H1 (cell line): ENCODE results near the gene GPR141. TPM values are rescaled to one million over a fixed set of nuclear protein-coding genes. Genes with fewer than 3 reads are reported as not detected.

ENCODE experiments used
- CTCF ChIA-PET: fragments of 300-600 bp; sonication (Branson Sonifier 250); formaldehyde crosslinking; loops from one replicate; lab custom pipeline; 2021; ENCODE audit not compliant: partially characterized antibody; lab: Charles Lee
- POLR2A ChIA-PET: fragments of 300-600 bp; sonication (Branson Sonifier 250); formaldehyde crosslinking; loops from one replicate; lab custom pipeline; 2021; ENCODE audit warnings: inconsistent platforms; ENCODE audit not compliant: partially characterized antibody; lab: Charles Lee
- DNase-seq, 2 experiments: peaks; one replicate each; pipeline versions ENCODE4 v3.0.0 to v3.0.0-alpha.2; 2010 to 2022; ENCODE audit warnings: low spot score in 2 of 2, low read depth in 1 of 2, mixed read lengths in 1 of 2
- FAIRE-seq: peaks from 2 replicates; lab custom pipeline; 2011; peaks lifted over from hg19 to GRCh38; lab: Jason Lieb, UNC
- H2AFZ ChIP-seq: 2 replicates; pipeline ENCODE4 v1.8.1; 2012; ENCODE audit warnings: low read length, inconsistent platforms
- H2AK5ac ChIP-seq: 2 replicates; pipeline ENCODE4 v1.6.1; 2013; ENCODE audit warnings: low read depth, low read length
- H2BK120ac ChIP-seq: replicated peaks from 2 replicates; pipeline ENCODE3; 2013; ENCODE audit warnings: low read depth, low read length, inconsistent platforms
- H2BK12ac ChIP-seq: 2 replicates; pipeline ENCODE4 v1.6.1; 2013; ENCODE audit warnings: low read depth, low read length
- H2BK15ac ChIP-seq: 2 replicates; pipeline ENCODE4 v1.6.1; 2013; ENCODE audit warnings: low read length
- H2BK20ac ChIP-seq: 2 replicates; pipeline ENCODE4 v1.6.1; 2013; ENCODE audit warnings: low read length
- H2BK5ac ChIP-seq: 2 replicates; pipeline ENCODE4 v1.6.1; 2013; ENCODE audit warnings: low read depth, low read length
- H3K14ac ChIP-seq: 2 replicates; pipeline ENCODE4 v1.6.1; 2013; ENCODE audit warnings: inconsistent platforms; ENCODE audit not compliant: insufficient read length
- H3K18ac ChIP-seq: 2 replicates; pipeline ENCODE4 v1.6.1; 2013; ENCODE audit warnings: low read length; ENCODE audit errors: extremely low read depth
- H3K23ac ChIP-seq: 2 replicates; pipeline ENCODE4 v1.6.1; 2013; ENCODE audit warnings: inconsistent platforms; ENCODE audit not compliant: insufficient read length
- H3K23me2 ChIP-seq: 2 replicates; pipeline ENCODE4 v1.6.1; 2013; ENCODE audit warnings: low read depth, low read length
- H3K27ac ChIP-seq: 2 replicates; pipeline ENCODE4 v1.6.1; 2011; ENCODE audit warnings: low read depth, low read length, inconsistent platforms
- H3K27me3 ChIP-seq, 4 experiments: replicated peaks in 1 of 4; 1 replicate in 1 of 4; 2 replicates in 3 of 4; pipeline versions ENCODE4 v1.6.1 to v1.8.1; 2011 to 2013; ENCODE audit warnings: low read length in 3 of 4, mild to moderate bottlenecking in 3 of 4, inconsistent platforms in 2 of 4, mixed read lengths in 2 of 4, moderate library complexity in 1 of 4; ENCODE audit not compliant: control insufficient read depth in 3 of 4, insufficient read depth in 3 of 4; ENCODE audit errors: extremely low read depth in 1 of 4
- H3K36me3 ChIP-seq, 4 experiments: 2 replicates each; pipeline versions ENCODE4 v1.6.1 to v1.8.1; 2011 to 2013; ENCODE audit warnings: mild to moderate bottlenecking in 4 of 4, low read length in 3 of 4, moderate library complexity in 2 of 4, control low read depth in 1 of 4, inconsistent platforms in 1 of 4; ENCODE audit not compliant: insufficient read depth in 4 of 4, control insufficient read depth in 2 of 4
- H3K4ac ChIP-seq: replicated peaks from 2 replicates; pipeline ENCODE3; 2013; ENCODE audit warnings: low read length, low read depth, mixed read lengths, inconsistent platforms; ENCODE audit not compliant: insufficient read length
- H3K4me1 ChIP-seq, 4 experiments: replicated peaks in 1 of 4; 1 replicate in 1 of 4; 2 replicates in 3 of 4; pipeline versions ENCODE4 v1.6.1 to v1.8.1; 2011 to 2013; ENCODE audit warnings: low read length in 3 of 4, inconsistent platforms in 2 of 4, mixed read lengths in 1 of 4; ENCODE audit not compliant: insufficient read depth in 4 of 4, control insufficient read depth in 3 of 4
- H3K4me2 ChIP-seq, 2 experiments: 2 replicates each; pipeline versions ENCODE4 v1.6.1 to v1.8.1; 2011 to 2013; ENCODE audit warnings: low read depth in 2 of 2, low read length in 2 of 2, control low read depth in 1 of 2, inconsistent platforms in 1 of 2, mild to moderate bottlenecking in 1 of 2; ENCODE audit not compliant: insufficient read depth in 1 of 2
- H3K4me3 ChIP-seq, 4 experiments: fragments of 200-600, 300-600 bp in 1 of 4; sonication (generic), shearing (Covaris generic), sonication (Bioruptor Twin) in 1 of 4; 2 replicates each; pipeline versions ENCODE4 v1.5.1 to v1.8.1; 2011 to 2016; ENCODE audit warnings: low read length in 4 of 4, low read depth in 3 of 4, control low read depth in 2 of 4, inconsistent platforms in 2 of 4, mild to moderate bottlenecking in 2 of 4, mixed read lengths in 1 of 4, moderate library complexity in 1 of 4; ENCODE audit not compliant: insufficient read depth in 2 of 4; ENCODE audit errors: extremely low read depth in 1 of 4
- H3K56ac ChIP-seq: replicated peaks from 2 replicates; pipeline ENCODE3; 2013; ENCODE audit warnings: low read depth, mild to moderate bottlenecking, mixed read lengths, low read length, inconsistent platforms; ENCODE audit not compliant: insufficient read length
- H3K79me1 ChIP-seq: 2 replicates; pipeline ENCODE4 v1.6.1; 2013; ENCODE audit warnings: low read depth, low read length, control low read depth
- H3K79me2 ChIP-seq, 2 experiments: 2 replicates each; pipeline versions ENCODE4 v1.6.1 to v1.8.1; 2012 to 2013; ENCODE audit warnings: low read length in 2 of 2, mild to moderate bottlenecking in 2 of 2, inconsistent platforms in 1 of 2; ENCODE audit not compliant: insufficient read depth in 2 of 2, control insufficient read depth in 1 of 2
- H3K9ac ChIP-seq, 4 experiments: replicated peaks in 1 of 4; 1 replicate in 1 of 4; 2 replicates in 3 of 4; pipeline versions ENCODE4 v1.6.1 to v1.8.1; 2011 to 2013; ENCODE audit warnings: low read depth in 3 of 4, low read length in 3 of 4, control low read depth in 2 of 4, mild to moderate bottlenecking in 2 of 4, moderate library complexity in 2 of 4, inconsistent platforms in 1 of 4; ENCODE audit errors: extremely low read depth in 1 of 4
- H3K9me3 ChIP-seq, 2 experiments: 2 replicates each; pipeline versions ENCODE4 v1.6.1 to v1.8.1; 2012 to 2013; ENCODE audit warnings: mild to moderate bottlenecking in 2 of 2, moderate library complexity in 2 of 2, control low read depth in 1 of 2, inconsistent platforms in 1 of 2, low read depth in 1 of 2, low read length in 1 of 2, mixed read lengths in 1 of 2; ENCODE audit not compliant: insufficient read depth in 2 of 2
- H4K20me1 ChIP-seq, 2 experiments: replicated peaks in 1 of 2; 2 replicates each; pipeline versions ENCODE3 to v1.8.1; 2011 to 2013; ENCODE audit warnings: inconsistent platforms in 2 of 2, low read length in 2 of 2, mild to moderate bottlenecking in 1 of 2; ENCODE audit not compliant: insufficient read depth in 2 of 2, control insufficient read depth in 1 of 2
- H4K5ac ChIP-seq: 2 replicates; pipeline ENCODE4 v1.6.1; 2013; ENCODE audit warnings: low read length, low read depth, mixed read lengths, inconsistent platforms; ENCODE audit not compliant: insufficient read length
- H4K8ac ChIP-seq: 2 replicates; pipeline ENCODE4 v1.8.0; 2013; ENCODE audit warnings: mild to moderate bottlenecking, moderate library complexity, low read length, inconsistent platforms; ENCODE audit not compliant: insufficient read depth; ENCODE audit errors: extremely low read depth
- H4K91ac ChIP-seq: replicated peaks from 2 replicates; pipeline ENCODE3; 2013; ENCODE audit warnings: low read length, mixed read lengths, inconsistent platforms; ENCODE audit not compliant: insufficient read length
- ASH2L ChIP-seq: fragments of 200-600, 300-600 bp; sonication (generic); IDR thresholded peaks from one replicate; pipeline ENCODE4 v1.7.1; 2017; ENCODE audit warnings: low read length
- BACH1 ChIP-seq: IDR thresholded peaks from 2 replicates; pipeline ENCODE4 v1.6.1; 2012; ENCODE audit warnings: low read length, improper control_type of control experiment
- BCL11A ChIP-seq, 2 experiments: IDR thresholded peaks; one replicate each; pipeline ENCODE4 v1.6.1; 2011; ENCODE audit warnings: low read depth in 2 of 2, low read length in 2 of 2, mild to moderate bottlenecking in 2 of 2
- HDAC6 ChIP-seq: IDR thresholded peaks from one replicate; pipeline ENCODE4 v1.7.1; 2012; ENCODE audit warnings: low read depth, mild to moderate bottlenecking, inconsistent platforms, low read length, moderate library complexity
- KDM1A ChIP-seq: fragments of 200-600, 300-600 bp; sonication (generic); IDR thresholded peaks from 2 replicates; pipeline ENCODE4 v1.7.1; 2016; ENCODE audit warnings: mild to moderate bottlenecking, low read length, borderline replicate concordance
- MAFK ChIP-seq: IDR thresholded peaks from 2 replicates; pipeline ENCODE4 v1.6.1; 2012; ENCODE audit warnings: low read depth, mild to moderate bottlenecking, improper control_type of control experiment, low read length
- RAD21 ChIP-seq, 2 experiments: IDR thresholded peaks in 1 of 2; conservative IDR thresholded peaks in 1 of 2; 2 replicates each; pipeline ENCODE4 v1.6.1; 2011; ENCODE audit warnings: low read depth in 2 of 2, low read length in 2 of 2, improper control_type of control experiment in 1 of 2, inconsistent platforms in 1 of 2, mild to moderate bottlenecking in 1 of 2, moderate library complexity in 1 of 2
- RFX5 ChIP-seq: IDR thresholded peaks from 2 replicates; pipeline ENCODE4 v1.6.1; 2011; ENCODE audit warnings: low read depth, low read length, improper control_type of control experiment, borderline replicate concordance
- RXRA ChIP-seq: IDR thresholded peaks from 2 replicates; pipeline ENCODE4 v1.6.1; 2011; ENCODE audit warnings: low read depth, mild to moderate bottlenecking, low read length, moderate library complexity; ENCODE audit not compliant: insufficient read depth
- SIX5 ChIP-seq: IDR thresholded peaks from 2 replicates; pipeline ENCODE4 v1.6.1; 2011; ENCODE audit warnings: mild to moderate bottlenecking, low read depth, low read length
- SP2 ChIP-seq: IDR thresholded peaks from 2 replicates; pipeline ENCODE4 v1.6.1; 2012; ENCODE audit warnings: mild to moderate bottlenecking, low read length, inconsistent platforms
- TAF7 ChIP-seq: optimal IDR thresholded peaks from 2 replicates; pipeline ENCODE3; 2011; ENCODE audit warnings: low read depth, mild to moderate bottlenecking, inconsistent platforms, low read length, moderate library complexity, borderline replicate concordance
- TCF12 ChIP-seq: IDR thresholded peaks from 2 replicates; pipeline ENCODE4 v1.6.1; 2011; ENCODE audit warnings: low read depth, mild to moderate bottlenecking, low read length
- TEAD4 ChIP-seq: IDR thresholded peaks from 2 replicates; pipeline ENCODE4 v1.6.1; 2012; ENCODE audit warnings: low read depth, low read length, inconsistent platforms, mixed read lengths
- YY1 ChIP-seq: IDR thresholded peaks from 2 replicates; pipeline ENCODE4 v1.6.1; 2011; ENCODE audit warnings: low read depth, mild to moderate bottlenecking, low read length
- WGBS, 2 experiments: shearing (Covaris generic) in 1 of 2; methylation state at CpG; one replicate each; pipeline versions ENCODE4 v1.1.6 to v1.1.7; 2013 to 2015; ENCODE audit warnings: low lambda C conversion rate in 2 of 2, mixed read lengths in 2 of 2, inconsistent platforms in 1 of 2, low coverage in 1 of 2, missing lambda C conversion rate in 1 of 2; ENCODE audit not compliant: insufficient replicate concordance in 2 of 2, insufficient coverage in 1 of 2, insufficient read length in 1 of 2; ENCODE audit errors: extremely low coverage in 1 of 2, missing lambda C conversion rate in 1 of 2; 5-methylcytosine and 5-hydroxymethylcytosine counted together
- polyA plus RNA-seq, 7 experiments: library from polyadenylated mRNA; depleted of rRNA in 3 of 7; stranded (reverse) in 5 of 7; unstranded in 2 of 7; fragments of >200 nt in 5 of 7; fragments of 200-250 nt in 2 of 7; gene quantifications; 1 replicate in 5 of 7; 2 replicates in 1 of 7; 4 replicates in 1 of 7; pipeline versions ENCODE4 v1.2.1 to v1.2.3, GENCODE V29; 2011 to 2013; ENCODE audit warnings: missing spikeins in 2 of 7, mixed read lengths in 2 of 7
- total RNA-seq: library from RNA; stranded (reverse); fragmentation: NEBNext Ultra II Directional; extraction: Animal tissue kit (Norgen Biotek cat#: 25700); gene quantifications from 2 replicates; pipeline ENCODE4 v1.2.1, GENCODE V29; 2021

Gene GPR141
- total and polyA plus RNA-seq, 2 of the 8 experiments (the other 6 are each of a cell fraction or from before 2014, with no cell fraction given) = 0.45 to 1.0 TPM

DNA sequence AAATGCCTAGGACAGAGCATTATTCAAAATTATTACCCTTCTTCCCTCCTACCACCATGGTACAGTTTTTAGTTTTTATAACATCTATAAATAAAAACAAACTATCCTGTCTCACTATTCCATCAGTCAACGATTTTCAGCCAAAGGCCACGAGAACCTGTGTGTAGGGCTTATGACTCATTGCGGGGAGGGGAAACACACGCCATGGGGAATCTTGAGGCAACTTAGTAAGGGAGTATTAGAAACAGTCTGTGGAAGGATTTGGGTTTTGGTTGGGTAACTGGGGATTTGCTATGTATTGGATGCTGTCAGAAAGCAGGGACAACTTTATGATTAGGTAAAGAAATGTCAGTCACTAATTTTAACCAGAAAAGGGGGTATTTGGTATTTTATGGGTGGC lies 14.7 kb downstream of the GPR141 start:
- Histone ChIP-seq H3K4me2 (no peak overlapping the region), H3K4ac (no peak overlapping the region), H3K23ac (no peak overlapping the region), H2BK15ac (no peak overlapping the region), H3K79me1 (no peaks in the 10 kb centered on the region), H2BK120ac (no peak overlapping the region), H4K20me1 (no peaks in the 10 kb centered on the region), H2BK20ac (no peak overlapping the region), H2BK12ac (no peak overlapping the region), H3K56ac (no peak overlapping the region), H3K9me3 (no peaks in the 10 kb centered on the region), H3K9ac (no peak overlapping the region), H3K14ac (no peak overlapping the region), H2BK5ac (no peak overlapping the region), H3K18ac (no peak overlapping the region), H4K5ac (no peak overlapping the region), H3K79me2 (no peaks in the 10 kb centered on the region), H3K23me2 (no peaks in the 10 kb centered on the region; the same call in 1 of the 2 replicates), H4K8ac (no peak overlapping the region), H2AK5ac (no peak overlapping the region), H2AFZ (no peak overlapping the region), H3K27me3 (no peaks in the 10 kb centered on the region), H3K27ac (no peak overlapping the region), H3K4me3 (no peak overlapping the region), H3K4me1 (peaks cover 0 to 10% (median 7%) of the 10 kb centered on the region in 4 experiments; a peak in 5 of 7 replicates), H4K91ac (no peak overlapping the region), H3K36me3 (no peaks in the 10 kb centered on the region)
- DNase-seq = no peak
- TF ChIP-seq TEAD4 (no peak), SP2 (no peak), ASH2L (no peak), BCL11A (IDR thresholded peaks at IDR 0.05; ENCODE audit: low read depth in 2 of 2, low read length in 2 of 2) (no peak), HDAC6 (no peak), KDM1A (no peak), SIX5 (no peak), YY1 (no peak), TCF12 (no peak), RXRA (no peak), RAD21 (IDR thresholded peaks at IDR 0.05 in 1 of 2, conservative IDR thresholded peaks at IDR 0.05 in 1 of 2; ENCODE audit: low read depth in 2 of 2, low read length in 2 of 2) (no peak), RFX5 (no peak), BACH1 (no peak), MAFK (no peak), TAF7 (no peak)
- POLR2A ChIA-PET = no interaction called here
- CTCF ChIA-PET = interaction anchor here (1.2 kb wide), 1 partner anchor 9 kb away, joined by 3 read pairs; no protein-coding TSS in a partner anchor
- FAIRE-seq = no peak
- 89% methylated on average over 4 of the region's 4 CpGs; no CpG with 5 or more reads in 1 of the 2 experiments for WGBS, 2 experiments
